Colonic mucosa (tissue), 4 donors: Measurements from ENCODE around the gene ITGBL1. TPM values are rescaled to one million over a fixed set of nuclear protein-coding genes. Genes with fewer than 3 reads are reported as not detected.

ENCODE experiments used
- DNase-seq: peaks from one replicate; pipeline ENCODE4 v3.0.0-alpha.2; 2020
- H3K27ac ChIP-seq: fragments of 200-600 bp; one replicate; pipeline ENCODE4 v1.8.0; 2021
- H3K27me3 ChIP-seq: fragments of 200-600 bp; one replicate; pipeline ENCODE4 v1.8.0; 2021
- H3K36me3 ChIP-seq: fragments of 200-600 bp; one replicate; pipeline ENCODE4 v1.8.0; 2021
- H3K4me1 ChIP-seq: fragments of 200-600 bp; one replicate; pipeline ENCODE4 v1.8.0; 2021; ENCODE audit warnings: mild to moderate bottlenecking
- H3K4me3 ChIP-seq: fragments of 200-600 bp; one replicate; pipeline ENCODE4 v1.8.0; 2021
- H3K9ac ChIP-seq, 2 donors: one replicate each; pipeline ENCODE4 v1.7.0; 2013; ENCODE audit warnings: control low read depth in 2 of 2, low read depth in 2 of 2, low read length in 2 of 2
- H3K9me3 ChIP-seq: fragments of 200-600 bp; one replicate; pipeline ENCODE4 v1.8.0; 2021
- intact Hi-C: fragments of 100-400 bp; cut with DNase I; formaldehyde crosslinking; loops from one replicate; pipeline ENCODE4 v1.14.1; 2022
- total RNA-seq, 2 donors: library from RNA; stranded (reverse); fragmentation: NEBNext Ultra II Directional in 1 of 2; extraction: Animal tissue kit (Norgen Biotek cat#: 25700) in 1 of 2; gene quantifications; one replicate each; pipeline ENCODE4 v1.2.1, GENCODE V29; 2021
- TF ChIP-seq, protein P1 (sequence below): fragments of 200-600 bp; IDR thresholded peaks from one replicate; pipeline ENCODE4 v1.8.0; 2022; ENCODE audit warnings: antibody characterized with exemption, mild to moderate bottlenecking
- donor health status: healthy.
- donor health status: DM: no; HTN: no; CAD: no.
- donor health status: DM: no; HTN: no; CAD: no.

Gene ITGBL1
- total RNA-seq, 2 donors from 2014 or later = 0.25 to 0.72 TPM

DNA sequence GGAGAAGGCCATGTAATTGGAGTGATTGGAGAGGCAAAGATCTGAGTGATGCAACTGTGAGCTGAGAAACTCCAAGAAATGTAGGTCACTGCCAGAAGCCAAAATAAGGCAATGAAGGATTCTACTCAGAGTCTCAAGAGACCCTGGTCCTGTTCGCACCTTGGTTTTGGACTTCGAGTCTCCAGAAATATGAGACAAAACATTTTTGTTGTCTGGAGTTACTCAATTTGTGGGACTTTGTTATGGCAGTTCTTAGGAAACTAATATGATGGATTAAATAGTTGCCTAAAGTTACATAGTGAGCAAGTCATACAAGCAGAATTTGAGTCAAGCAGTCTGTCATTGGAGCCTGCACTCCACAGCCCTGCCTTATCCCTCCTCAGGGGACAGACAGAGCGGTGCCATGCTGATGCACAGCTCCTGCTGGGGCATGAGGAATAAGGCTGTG lies 104.2 kb downstream of the ITGBL1 start:
- TF ChIP-seq, protein P1, sequence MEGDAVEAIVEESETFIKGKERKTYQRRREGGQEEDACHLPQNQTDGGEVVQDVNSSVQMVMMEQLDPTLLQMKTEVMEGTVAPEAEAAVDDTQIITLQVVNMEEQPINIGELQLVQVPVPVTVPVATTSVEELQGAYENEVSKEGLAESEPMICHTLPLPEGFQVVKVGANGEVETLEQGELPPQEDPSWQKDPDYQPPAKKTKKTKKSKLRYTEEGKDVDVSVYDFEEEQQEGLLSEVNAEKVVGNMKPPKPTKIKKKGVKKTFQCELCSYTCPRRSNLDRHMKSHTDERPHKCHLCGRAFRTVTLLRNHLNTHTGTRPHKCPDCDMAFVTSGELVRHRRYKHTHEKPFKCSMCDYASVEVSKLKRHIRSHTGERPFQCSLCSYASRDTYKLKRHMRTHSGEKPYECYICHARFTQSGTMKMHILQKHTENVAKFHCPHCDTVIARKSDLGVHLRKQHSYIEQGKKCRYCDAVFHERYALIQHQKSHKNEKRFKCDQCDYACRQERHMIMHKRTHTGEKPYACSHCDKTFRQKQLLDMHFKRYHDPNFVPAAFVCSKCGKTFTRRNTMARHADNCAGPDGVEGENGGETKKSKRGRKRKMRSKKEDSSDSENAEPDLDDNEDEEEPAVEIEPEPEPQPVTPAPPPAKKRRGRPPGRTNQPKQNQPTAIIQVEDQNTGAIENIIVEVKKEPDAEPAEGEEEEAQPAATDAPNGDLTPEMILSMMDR = no peak
- Histone ChIP-seq H3K4me3 (no peak overlapping the region), H3K9me3 (no peaks in the 10 kb centered on the region), H3K27me3 (no peaks in the 10 kb centered on the region), H3K4me1 (no peaks in the 10 kb centered on the region), H3K36me3 (no peaks in the 10 kb centered on the region), H3K9ac (no peak overlapping the region), H3K27ac (no peak overlapping the region)
- DNase-seq = no peak
- intact Hi-C loops = no loop called here

DNA sequence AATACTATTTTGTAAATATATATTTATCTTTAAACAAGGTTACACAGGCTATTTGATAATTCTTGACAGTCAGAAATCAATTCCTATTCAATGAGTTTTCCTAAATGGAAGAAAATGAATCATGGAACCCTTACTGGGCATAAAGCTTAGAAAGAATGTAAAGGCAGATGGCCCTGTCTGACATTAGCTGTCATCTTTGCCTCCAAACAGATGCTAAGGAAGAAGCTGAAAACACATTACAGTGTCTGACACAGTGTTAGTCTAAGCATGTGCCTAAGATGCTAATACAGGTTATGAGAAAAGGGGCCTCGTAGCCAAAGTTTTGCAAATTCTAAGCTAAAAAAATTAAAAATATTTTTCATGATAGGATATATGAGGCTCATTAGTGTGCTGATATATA lies 112.8 kb downstream of the ITGBL1 start:
- Histone ChIP-seq H3K27me3 (no peaks in the 10 kb centered on the region), H3K4me3 (no peak overlapping the region), H3K36me3 (no peaks in the 10 kb centered on the region), H3K4me1 (no peaks in the 10 kb centered on the region), H3K9me3 (no peaks in the 10 kb centered on the region), H3K9ac (no peak overlapping the region), H3K27ac (no peak overlapping the region)
- TF ChIP-seq, protein P1 = no peak
- no peak for DNase-seq
- intact Hi-C loops = no loop called here

DNA sequence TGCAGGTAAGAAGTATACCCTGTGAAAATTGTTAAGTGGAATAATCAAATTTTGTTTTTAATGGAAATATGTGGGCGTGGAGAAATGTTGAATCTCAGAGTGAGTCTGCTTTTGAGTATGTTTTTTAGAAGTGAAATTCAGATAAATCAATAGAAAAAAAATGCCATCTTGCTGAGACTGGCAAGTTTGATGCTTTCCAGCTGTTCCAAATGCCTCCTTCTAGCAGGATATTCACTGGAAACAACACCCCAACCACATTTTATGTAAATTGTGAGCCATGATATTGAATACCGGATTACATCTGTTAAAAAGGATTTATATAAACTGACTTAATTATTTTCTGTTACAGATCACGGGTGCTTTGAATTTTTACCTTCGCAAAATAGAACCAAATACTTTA lies 115.4 kb downstream of the ITGBL1 start:
- TF ChIP-seq, protein P1 = no peak
- Histone ChIP-seq H3K9ac (no peak overlapping the region), H3K27me3 (no peaks in the 10 kb centered on the region), H3K9me3 (no peaks in the 10 kb centered on the region), H3K4me3 (no peak overlapping the region), H3K4me1 (no peaks in the 10 kb centered on the region), H3K27ac (no peak overlapping the region), H3K36me3 (no peaks in the 10 kb centered on the region)
- DNase-seq = no peak
- intact Hi-C loops = no loop called here

DNA sequence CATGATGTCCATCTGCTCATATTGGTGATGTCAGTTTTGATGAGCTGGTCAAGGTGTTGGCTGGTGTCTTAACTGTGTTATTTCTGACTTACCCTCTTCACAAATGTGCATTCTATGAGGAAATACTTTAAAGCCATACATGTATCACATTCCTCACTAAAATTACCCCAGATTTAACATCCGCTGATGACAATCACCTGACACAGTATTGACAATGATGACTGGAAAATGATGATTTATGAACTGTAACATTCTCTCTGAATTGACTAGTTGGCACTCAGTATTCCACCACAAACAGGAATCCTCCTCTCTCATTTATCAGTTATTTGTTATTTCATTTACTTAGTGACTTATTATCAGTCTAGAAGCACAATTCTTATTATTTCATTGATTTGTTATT lies 117.3 kb downstream of the ITGBL1 start:
- H3K4me1 ChIP-seq = no peaks in the 10 kb centered on the region
- H3K36me3 ChIP-seq = no peaks in the 10 kb centered on the region
- no peaks in the 10 kb centered on the region for H3K9me3 ChIP-seq
- no peak overlapping the region for H3K9ac ChIP-seq
- TF ChIP-seq, protein P1 = no peak
- no peak overlapping the region for H3K4me3 ChIP-seq
- no peak overlapping the region for H3K27ac ChIP-seq
- H3K27me3 ChIP-seq = no peaks in the 10 kb centered on the region
- intact Hi-C loops = no loop called here
- no peak for DNase-seq

GRCh38 chr13:101570410-101570809 lies 117.9 kb downstream of the ITGBL1 start:
- no peak for DNase-seq
- intact Hi-C loops = no loop called here
- Histone ChIP-seq H3K4me3 (no peak overlapping the region), H3K9me3 (no peaks in the 10 kb centered on the region), H3K27me3 (no peaks in the 10 kb centered on the region), H3K4me1 (no peaks in the 10 kb centered on the region), H3K36me3 (no peaks in the 10 kb centered on the region), H3K27ac (no peak overlapping the region), H3K9ac (no peak overlapping the region)
- TF ChIP-seq, protein P1 = no peak

DNA sequence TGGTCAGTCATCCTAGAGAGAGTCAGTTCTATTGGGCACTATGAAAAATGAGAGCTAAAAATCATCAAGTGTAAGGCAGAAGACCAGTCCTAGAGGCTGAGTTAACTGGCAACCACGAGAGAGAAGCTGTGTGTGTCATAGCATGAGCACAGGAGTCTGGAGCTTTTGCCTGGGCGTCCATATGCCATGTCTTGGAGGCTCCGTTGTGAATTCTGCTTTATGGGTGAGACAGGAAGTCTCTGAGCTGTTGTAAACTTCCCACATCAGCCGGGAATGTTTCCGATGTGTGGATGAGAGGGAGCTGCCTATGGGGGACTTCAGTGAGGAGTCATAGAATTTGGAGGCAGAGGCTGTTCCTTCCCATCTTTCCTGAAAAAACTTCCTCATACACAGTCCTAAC lies 120.0 kb downstream of the ITGBL1 start:
- TF ChIP-seq, protein P1 = no peak
- no peaks in the 10 kb centered on the region for H3K36me3 ChIP-seq
- H3K9ac ChIP-seq = no peak overlapping the region
- H3K27ac ChIP-seq = no peak overlapping the region
- H3K9me3 ChIP-seq = no peaks in the 10 kb centered on the region
- no peaks in the 10 kb centered on the region for H3K4me1 ChIP-seq
- H3K4me3 ChIP-seq = no peak overlapping the region
- no peak for DNase-seq
- H3K27me3 ChIP-seq = no peaks in the 10 kb centered on the region
- intact Hi-C loops = no loop called here
